DMS53 treated with DMSO at 0.1 percent for 48 hours (cell line): ENCODE measurements around the gene ZBTB45.
A peak's percentile ranks its signal among the peaks of the same experiment; 100 is the strongest.
"Not testable (repeated sequence)": the region's sequence is repeated elsewhere in the genome, so short reads cannot be mapped to it uniquely, and the experiment has no call there.

Experiments
- DNase-seq: peaks from one replicate; lab custom pipeline; 2025; ENCODE audit not compliant: unreplicated experiment; lab: John Stamatoyannopoulos, UW

Gene ZBTB45

DNA sequence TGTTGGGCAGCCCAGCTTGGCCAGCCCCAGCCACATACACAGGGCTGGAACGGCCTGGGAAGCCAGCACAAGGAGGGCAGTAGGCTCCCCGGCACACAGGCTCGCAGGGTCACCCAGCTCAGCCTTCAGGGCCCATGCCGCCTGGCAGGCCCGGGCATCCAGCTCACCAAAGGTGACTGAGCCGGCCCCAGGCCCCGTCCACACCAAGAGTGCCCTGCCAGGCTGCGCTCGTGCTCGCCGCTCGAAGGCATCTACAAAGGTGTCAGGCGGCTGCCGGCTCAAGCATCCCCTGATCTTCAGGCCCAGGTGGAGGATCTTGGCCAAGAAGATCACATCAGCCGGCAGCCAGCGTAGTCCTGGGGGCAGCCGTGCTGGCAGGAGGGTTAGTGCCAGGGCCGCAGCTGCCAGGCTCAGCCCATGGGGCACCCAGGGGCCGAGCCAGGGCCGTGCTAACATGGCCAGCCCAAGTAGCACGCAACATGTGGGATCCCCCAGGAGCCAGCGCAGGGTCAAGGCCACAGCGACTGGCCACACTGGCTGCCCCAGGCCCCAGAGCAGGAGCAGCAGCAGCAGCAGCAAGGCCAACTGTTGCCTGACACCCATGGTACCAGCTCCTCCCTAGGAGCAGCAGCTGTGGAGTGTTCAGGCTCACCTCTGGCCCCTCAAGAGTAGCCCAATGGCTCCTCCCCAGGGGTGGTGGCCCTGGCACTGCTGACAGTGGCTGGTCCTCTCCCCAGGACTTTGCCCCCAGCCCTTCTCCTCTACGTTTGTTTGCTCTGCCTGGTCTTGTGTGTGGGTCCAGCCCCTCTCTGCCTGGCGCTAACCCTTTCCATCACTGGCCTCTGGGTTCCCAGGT, 8.0 kb downstream of the ZBTB45 start, which contains the start of gene SLC27A5:
Gene SLC27A5, minus strand, starts transcription at position 640 of the 856 bp plus-strand sequence. Its CDS starts 37 bp downstream, at position 603.
- no peak for DNase-seq

DNA sequence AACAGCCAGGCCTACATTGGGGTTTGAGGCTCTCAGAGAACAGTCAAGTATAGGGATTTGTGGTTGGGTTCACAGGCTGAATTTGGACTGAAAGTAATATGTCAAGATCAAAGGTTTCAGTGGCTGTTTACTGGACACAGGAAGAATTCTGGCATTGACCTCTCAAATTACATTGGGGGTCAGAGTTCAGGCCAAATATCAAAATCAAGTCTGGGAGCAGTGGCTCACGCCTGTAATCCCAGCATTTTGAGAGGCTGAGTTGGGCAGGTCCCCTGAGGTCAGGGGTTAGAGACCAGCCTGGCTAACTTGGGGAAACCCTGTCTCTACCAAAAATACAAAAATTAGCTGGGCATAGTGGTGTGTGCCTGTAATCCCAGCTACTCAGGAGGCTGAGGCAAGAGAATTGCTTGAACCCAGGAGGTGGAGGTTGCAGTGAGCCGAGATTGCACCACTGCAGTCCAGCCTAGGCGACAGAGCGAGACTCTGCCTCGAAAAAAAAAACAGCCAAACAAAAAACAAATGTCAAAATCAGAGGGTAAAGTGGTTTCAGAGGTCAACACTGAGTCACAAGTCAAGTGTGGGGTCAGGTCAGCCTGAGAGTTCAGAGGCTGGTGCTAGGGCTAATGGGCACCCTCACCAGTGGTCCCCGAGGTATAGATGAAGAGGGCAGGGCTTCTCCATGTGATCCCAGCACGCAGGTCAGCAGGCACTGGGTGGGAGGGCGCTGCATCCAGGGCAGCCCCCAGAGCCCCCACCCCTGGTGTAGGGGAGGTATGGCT, 9.3 kb downstream of the ZBTB45 start:
- no peak for DNase-seq

DNA sequence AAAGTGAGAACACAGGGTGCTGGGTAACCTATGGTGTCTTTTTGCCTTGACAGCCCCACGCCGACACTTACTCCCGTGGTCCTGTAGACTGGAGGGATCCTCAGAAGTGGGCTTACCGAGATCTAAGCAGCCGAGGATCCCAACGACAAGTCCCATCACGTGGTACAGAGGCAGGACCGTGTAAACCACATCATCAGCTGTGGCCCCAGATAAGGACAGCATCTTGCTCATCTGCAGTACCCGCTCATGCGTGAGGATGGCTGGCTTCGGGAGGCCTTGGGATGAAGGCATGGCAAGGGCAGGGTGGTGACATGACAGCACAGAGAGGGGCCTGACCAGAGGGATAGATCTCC, 9.9 kb downstream of the ZBTB45 start:
- no peak for DNase-seq

DNA sequence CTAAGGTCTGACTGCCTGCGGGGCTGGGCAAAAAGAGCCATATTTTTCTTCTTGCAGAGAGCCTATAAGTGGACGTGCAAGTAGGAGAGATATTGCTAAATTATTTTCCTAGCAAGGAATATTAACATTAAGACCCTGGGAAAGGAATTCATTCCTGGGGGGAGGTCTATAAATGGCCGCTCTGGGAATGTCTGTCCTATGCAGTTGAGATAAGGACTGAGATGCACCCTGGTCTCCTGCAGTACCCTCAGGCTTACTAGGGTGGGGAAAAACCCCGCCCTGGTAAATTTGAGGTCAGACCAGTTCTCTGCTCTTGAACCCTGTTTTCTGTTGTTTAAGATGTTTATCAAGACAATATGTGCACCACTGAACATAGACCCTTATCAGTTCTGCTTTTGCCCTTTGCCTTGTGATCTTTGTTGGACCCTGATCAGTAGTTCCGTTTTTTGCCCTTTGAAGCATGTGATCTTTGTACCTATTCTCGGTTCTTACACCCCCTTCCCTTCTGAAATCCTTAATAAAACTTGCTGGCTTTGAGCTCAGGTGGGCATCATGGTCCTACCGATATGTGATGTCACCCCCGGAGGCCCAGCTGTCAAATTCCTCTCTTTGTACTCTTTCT, 11.9 kb downstream of the ZBTB45 start:
- DNase-seq: not testable (repeated sequence)

DNA sequence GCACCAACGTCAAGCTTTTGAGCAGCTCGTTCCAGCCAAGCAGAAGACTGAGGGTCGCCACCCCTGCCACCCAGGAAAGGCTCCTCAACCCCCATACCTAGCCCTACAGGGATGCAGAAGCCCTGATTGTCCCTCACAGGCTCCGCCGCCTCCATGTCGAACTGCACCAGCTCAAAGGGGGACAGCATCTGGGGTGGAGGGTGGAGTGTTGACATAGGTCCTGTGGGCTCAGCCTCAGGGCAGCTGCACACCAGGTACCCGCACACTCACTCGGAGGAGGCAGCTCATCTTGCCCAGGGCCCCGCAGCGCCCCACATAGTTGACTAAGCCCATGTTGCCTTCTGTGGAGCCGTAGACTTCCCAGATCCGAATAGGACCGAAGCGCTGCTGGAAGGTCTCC, 19.4 kb downstream of the ZBTB45 start:
- DNase-seq: no peak

DNA sequence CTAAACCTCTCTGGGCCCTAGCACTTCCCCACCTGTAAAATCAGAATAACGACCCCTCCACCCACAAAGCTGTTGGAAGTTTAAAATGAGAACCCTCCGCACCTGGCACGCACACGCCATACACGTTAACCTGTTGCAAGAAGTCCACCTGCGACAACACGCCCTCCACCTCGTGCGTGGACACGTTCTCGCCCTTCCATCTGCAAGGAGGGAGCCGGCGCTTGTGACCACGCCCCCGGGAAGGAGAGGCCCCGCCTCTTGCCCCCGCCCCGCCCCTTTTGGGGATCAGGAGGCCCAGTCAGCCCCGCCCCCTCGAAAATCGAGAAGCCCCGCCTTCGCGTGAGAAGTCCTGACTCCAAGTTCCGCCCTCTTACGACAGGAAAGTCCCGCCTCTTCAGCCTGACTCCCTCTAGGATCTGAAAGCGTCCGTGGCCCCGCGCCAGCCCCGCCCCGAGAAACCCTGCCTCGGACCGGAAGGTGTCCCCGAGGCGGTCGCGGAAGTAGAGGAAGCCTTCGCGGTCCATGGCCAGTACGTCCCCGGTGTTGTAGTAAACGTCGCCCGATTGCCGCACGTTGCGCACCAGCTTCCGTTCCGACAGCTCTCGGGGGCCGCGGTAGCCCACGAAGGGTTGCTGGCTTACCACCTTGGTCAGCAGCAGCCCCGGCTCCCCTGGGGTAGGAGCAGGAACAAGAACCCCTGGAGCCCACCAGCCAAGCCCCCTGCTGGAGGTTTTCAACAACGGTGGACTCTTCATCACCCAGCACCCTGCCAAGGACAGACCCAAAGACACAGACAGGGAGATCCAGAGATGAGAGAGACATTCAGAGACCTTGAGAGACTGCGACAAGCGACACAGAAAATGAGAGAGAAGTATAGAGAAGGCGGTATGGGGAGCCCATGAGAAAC, 20.3 kb downstream of the ZBTB45 start:
- peak; percentile 95 for DNase-seq

DNA sequence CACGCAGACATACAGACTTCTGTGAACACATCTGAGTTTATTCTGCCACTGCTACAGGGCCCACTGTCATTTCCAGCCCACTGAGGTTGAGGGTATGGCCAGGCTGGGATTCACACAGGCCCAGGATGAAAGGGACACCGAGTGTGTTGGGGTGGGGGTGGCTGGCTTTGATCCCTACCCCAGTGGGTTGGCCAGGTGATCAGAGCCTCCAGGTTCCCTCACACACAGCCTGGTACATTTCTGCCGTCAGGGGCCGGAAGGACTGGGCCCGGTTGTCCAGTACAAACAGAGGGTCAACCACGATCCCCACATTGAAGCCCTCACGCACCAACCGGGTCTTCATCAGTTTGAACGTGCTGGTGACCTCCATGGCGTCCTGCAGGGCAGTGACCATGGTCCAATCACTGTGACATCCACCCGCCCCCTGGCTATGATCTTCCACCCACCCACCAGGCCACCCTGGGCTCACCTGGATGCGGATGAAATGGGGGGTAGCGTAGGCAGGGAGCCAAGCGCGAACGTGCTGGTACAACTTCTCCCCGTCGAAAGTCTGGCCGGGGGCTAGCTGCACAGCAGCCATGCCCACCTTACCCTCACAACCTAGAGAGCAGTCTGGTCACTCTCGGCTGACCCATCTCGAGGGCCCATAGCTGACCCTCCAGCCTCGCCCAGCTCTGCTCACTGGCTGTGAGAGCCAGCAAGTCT, 21.1 kb downstream of the ZBTB45 start:
- no peak for DNase-seq

DNA sequence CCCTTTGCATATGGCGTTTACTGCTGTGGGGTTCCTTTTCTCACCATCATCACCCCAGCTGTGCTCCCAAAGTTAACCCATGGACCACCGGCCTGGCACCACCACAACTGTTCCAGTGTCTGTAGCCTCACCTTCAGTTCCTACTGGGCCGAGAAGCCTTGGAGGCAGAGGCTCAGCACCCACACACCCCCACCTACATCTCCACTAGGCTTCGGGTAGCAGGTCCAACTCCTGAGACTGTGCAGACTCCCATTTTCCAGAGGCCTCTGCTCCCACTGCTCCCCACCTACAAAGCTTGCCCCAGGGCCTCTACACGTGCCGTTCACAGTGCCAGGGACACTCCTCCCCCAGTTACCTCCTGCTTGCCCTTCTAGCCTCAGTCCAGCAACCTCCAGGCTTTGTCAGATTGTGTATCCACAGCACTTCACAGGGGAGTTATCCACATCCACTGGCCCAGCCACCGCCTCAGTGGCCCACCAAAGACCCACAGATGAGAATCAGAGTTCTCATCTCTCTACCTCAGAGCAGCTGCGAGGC, 21.9 kb downstream of the ZBTB45 start:
- DNase-seq: no peak

DNA sequence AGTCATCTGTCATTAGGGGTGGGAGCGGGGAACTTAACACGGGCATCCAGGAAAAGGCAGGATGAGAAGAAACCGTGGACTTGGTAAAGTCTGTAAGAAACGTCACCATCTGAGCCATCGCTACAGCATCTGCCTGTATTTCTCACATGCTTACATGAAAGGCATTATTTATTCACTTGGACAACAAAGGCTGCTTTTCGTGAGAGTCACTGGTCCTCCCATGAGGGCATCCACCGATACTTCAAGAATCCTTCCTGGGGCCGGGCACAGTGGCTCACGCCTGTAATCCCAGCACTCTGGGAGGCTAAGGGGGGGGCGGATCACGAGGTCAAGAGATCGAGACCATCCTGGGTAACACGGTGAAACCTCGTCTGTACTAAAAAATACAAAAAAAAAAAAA, 27.3 kb downstream of the ZBTB45 start:
- DNase-seq: no peak

DNA sequence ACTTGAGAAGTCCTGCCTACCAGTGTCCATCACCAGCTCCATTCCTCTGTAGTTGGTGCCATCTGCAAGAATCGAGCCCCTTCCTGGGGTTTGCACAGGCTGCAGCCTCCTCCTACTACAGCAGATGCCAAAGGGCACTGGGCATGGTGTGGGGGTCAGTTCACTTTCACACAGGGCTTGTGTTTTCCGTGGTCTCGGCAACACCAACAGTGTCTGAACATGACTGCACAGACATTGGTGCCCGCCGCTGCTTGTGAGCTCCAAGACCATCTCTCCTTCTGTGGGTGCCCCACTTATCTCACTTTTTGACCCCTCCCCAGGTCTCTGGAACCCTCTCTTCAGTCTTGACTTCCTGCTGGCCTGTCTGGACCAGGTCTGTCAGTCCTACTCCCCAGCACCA, 28.2 kb downstream of the ZBTB45 start:
- no peak for DNase-seq

DNA sequence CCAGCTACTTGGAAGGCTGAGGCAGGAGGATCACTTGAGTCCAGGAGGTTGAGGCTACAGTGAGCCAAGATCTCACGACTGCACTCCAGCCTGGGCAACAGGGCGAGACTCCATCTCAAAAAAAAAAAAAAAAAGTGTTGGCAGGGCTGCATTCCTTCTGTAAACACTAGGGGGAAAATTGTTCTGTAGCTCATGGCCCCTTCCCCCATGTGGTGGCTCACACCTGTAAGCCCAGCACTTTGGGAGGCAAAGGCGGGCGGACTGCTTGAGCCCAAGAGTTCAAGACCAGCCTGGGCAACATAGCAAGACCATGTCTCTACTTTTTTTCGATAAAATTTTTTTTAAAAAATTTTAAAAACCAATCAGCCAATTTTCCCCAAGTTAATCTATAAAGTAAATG, 35.3 kb downstream of the ZBTB45 start:
- not testable (repeated sequence) for DNase-seq

DNA sequence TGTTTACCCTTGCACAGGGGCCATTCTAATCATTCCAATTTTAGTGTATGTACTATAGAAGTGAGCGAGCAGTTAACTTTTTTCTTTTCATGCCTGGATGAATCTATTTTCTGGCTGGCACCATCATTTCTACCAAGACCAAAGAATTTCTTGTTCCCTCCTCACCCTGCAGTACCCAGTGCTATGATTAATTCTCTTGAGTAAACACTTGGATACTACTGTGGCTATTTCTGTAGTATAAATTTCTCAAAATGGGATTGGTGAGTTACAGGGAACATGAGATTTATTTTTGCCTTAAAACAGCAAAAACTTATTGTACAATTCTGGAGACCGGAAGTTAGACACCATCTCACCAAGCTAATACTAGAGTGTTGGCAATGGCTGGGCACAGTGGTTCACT, 35.8 kb downstream of the ZBTB45 start:
- DNase-seq: no peak

DNA sequence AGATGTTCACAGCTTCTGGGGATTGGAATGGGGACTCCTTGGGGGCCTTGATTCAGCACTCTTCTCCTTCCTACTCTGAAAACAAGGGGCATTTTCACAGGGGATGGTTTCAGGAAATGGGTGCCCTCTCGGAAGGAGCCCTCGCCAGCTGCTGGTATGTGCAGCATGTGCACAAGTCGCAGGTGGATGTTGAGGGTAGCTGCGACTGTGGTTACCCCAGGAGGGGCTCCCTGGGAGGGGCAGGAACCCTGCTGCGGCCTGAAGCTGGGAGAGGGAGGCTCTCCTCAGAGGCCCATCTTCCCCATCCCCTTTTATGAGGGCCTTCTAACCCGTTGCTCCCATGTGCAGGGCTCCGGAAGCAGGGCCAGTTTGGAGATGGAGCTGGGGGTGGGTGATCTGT, 37.2 kb downstream of the ZBTB45 start:
- no peak for DNase-seq

DNA sequence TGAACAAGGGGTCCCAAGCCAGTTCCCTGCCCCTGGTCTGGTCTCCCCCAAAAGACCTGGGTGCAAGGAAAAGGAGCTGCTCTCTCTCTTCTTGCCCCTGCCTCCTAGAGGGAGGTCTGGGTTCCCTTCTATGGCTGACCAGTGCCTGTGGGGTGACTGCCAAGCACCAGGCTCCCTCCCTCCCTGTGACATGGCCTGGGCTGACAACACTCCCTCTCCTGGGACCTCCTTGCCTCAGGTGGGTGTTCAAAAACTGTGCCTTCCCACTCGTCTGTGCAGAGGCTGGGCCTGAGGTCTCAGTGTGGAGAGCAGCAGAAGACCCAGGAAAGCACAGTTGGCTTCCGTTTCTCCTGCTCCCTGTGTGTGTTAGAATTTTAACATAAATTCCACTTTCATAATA, 38.8 kb downstream of the ZBTB45 start:
- DNase-seq: no peak

DNA sequence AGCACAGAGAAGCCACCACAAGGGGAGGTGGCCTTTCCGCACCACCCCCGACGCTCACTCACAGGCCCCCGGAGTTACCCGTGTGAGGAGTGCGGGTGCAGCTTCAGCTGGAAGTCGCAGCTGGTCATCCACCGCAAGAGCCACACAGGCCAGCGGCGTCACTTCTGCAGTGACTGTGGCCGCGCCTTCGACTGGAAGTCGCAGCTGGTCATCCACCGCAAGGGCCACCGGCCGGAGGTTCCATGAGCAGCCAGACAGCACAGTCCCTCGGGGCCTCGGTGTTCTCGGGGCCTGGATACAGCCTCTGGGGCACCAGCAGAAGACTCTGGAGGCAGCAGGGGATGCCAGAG, 39.2 kb downstream of the ZBTB45 start:
- no peak for DNase-seq

DNA sequence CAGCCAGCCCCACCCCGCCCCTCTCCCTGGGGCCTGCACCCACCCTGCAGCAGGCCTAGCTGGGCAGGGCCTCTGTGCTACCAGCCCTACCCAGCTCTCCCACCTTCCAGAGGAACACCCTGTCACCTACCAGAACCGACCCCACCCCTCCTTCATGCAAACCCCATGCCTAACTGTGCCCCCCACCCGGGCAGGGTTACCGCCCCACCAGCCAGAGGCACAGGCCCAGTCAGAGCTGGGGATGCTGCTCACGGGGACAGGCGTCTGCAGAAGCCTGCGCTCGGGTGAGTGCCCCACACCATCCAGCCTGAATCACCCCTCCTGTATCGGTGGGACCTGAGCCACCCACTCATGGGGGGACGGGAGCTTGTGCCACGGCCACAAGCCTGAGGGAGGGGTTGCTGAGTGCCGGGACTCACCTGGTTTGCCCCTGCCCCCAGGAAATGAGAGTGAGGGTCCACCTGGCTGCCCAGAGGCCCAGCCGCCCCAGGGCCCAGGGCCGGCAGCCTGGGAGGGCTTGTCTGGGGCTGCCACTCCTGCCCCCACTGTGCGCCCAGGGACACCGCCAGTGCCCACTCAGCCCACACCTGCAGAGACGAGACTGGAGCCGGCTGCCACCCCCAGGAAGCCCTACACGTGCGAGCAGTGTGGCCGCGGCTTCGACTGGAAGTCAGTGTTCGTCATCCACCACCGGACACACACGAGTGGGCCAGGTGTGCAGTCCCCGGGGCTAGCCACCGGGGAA, 39.7 kb downstream of the ZBTB45 start:
- DNase-seq: no peak

DNA sequence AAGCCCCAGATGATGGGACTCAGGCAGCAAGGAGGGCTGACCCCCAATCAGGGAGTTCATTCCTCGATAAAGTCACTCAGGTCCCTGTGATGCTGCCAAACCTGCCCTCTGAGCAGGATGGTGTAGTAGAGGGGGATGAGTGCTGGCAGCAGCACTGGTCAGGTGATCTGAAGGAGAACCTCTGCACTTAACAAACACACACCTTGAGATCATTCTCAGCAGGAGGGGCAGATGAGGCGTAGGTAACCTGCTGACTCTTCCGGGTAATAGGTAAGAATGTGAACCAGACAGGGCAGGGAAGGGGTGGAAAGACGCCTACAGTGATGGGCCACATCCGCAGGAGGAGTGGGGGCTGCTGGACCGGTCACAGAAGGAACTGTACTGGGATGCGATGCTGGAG, 40.3 kb downstream of the ZBTB45 start:
- DNase-seq: no peak

DNA sequence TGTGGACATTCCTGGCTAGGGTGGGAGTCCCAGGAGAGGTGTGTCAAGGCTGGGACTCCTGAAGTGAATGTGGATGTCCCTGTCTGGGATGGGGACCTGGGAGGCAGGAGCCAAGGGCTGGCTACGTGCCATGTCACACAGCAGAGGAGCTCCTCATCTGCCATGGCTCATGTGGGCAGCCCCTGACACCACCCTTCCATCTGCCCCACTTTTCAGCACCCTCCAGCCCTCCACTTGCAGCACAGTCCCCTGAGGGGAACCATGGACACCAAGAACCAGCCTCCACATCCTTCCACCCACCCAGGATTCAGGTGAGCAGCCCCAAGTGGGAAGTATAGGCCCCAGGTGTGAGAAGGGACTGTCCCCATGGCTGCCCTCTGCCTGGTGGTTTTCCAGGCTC, 41.7 kb downstream of the ZBTB45 start:
- DNase-seq: no peak

DNA sequence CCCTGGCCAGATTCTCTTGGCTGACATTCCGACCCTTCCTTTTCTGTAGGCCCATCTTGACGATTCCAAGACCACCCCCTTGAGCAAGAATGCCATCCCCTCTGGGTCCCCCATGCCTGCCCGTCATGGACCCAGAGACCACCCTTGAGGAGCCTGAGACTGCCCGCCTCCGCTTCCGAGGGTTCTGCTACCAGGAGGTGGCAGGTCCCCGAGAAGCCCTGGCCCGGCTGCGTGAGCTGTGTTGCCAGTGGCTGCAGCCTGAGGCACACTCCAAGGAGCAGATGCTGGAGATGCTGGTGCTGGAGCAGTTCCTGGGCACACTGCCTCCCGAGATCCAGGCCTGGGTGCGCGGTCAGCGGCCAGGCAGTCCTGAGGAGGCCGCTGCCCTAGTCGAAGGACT, 42.5 kb downstream of the ZBTB45 start:
- no peak for DNase-seq
